Activated CD4-positive, alpha-beta T cell treated with anti-CD3 and anti-CD28 coated beads for 24 hours (primary cell): Measurements from ENCODE around the gene CFC1B.
"Not testable (repeated sequence)": the region's sequence is repeated elsewhere in the genome, so short reads cannot be mapped to it uniquely, and the experiment has no call there.

Experiments used
- DNase-seq, 2 donors: peaks; one replicate each; pipeline ENCODE4 v3.0.0-alpha.2; 2020; ENCODE audit warnings: low read depth in 2 of 2

CFC1B gene

GRCh38 chr2:130520992-130521391 is at the start of gene CFC1B:
TSS of gene CFC1B (plus strand) at chr2:130521222. CDS start at chr2:130521485, 263 bp downstream.
- not testable (repeated sequence) for DNase-seq

GRCh38 chr2:130491073-130491472 is 29.9 kb upstream of the CFC1B start:
- DNase-seq, result not testable (repeated sequence)

GRCh38 chr2:130509228-130509627 is 11.8 kb upstream of the CFC1B start, which contains the start of gene POTEI:
TSS of gene POTEI (minus strand) at chr2:130509328. CDS start at chr2:130509235, 93 bp downstream.
- not testable (repeated sequence) for DNase-seq

- not testable (repeated sequence) for DNase-seq
Measured at GRCh38 chr2:130510807-130511746, 9.9 kb upstream of the CFC1B start.

GRCh38 chr2:130511747-130512451 is 9.1 kb upstream of the CFC1B start:
- not testable (repeated sequence) for DNase-seq

GRCh38 chr2:130518516-130519106 is 2.4 kb upstream of the CFC1B start:
- DNase-seq, result not testable (repeated sequence)

- DNase-seq, result not testable (repeated sequence)
Measured at GRCh38 chr2:130522390-130522789, 1.4 kb downstream of the CFC1B start.

GRCh38 chr2:130527365-130527967 is 6.4 kb downstream of the CFC1B start:
- not testable (repeated sequence) for DNase-seq

- not testable (repeated sequence) for DNase-seq
Measured at GRCh38 chr2:130529545-130529944, 8.5 kb downstream of the CFC1B start.

- DNase-seq, result not testable (repeated sequence)
Measured at GRCh38 chr2:130530212-130530611, 9.2 kb downstream of the CFC1B start.

- not testable (repeated sequence) for DNase-seq
Measured at GRCh38 chr2:130531225-130531624, 10.2 kb downstream of the CFC1B start.

GRCh38 chr2:130531672-130532071 is 10.7 kb downstream of the CFC1B start:
- DNase-seq, result not testable (repeated sequence)

GRCh38 chr2:130536654-130537053 is 15.6 kb downstream of the CFC1B start:
- not testable (repeated sequence) for DNase-seq

GRCh38 chr2:130538271-130538670 is 17.2 kb downstream of the CFC1B start:
- DNase-seq, result not testable (repeated sequence)

- DNase-seq, result not testable (repeated sequence)
Measured at GRCh38 chr2:130542789-130543188, 21.8 kb downstream of the CFC1B start.

- DNase-seq, result not testable (repeated sequence)
Measured at GRCh38 chr2:130543785-130544528, 22.9 kb downstream of the CFC1B start.

GRCh38 chr2:130544978-130545377 is 24.0 kb downstream of the CFC1B start:
- DNase-seq, result not testable (repeated sequence)

GRCh38 chr2:130548418-130548817 is 27.4 kb downstream of the CFC1B start:
- DNase-seq, result not testable (repeated sequence)

- not testable (repeated sequence) for DNase-seq
Measured at GRCh38 chr2:130549475-130549874, 28.5 kb downstream of the CFC1B start.

GRCh38 chr2:130554178-130554577 is 33.2 kb downstream of the CFC1B start:
- not testable (repeated sequence) for DNase-seq

- not testable (repeated sequence) for DNase-seq
Measured at GRCh38 chr2:130556441-130556840, 35.4 kb downstream of the CFC1B start.
